SIG-M5 treated with dmso at 0.1 percent for 504 hours (cell line): ENCODE results near the gene JOSD2.

ENCODE experiments used
- DNase-seq: peaks from one replicate; lab custom pipeline; 2025; ENCODE audit not compliant: unreplicated experiment; lab: John Stamatoyannopoulos, UW

JOSD2 gene

GRCh38 chr19:50514346-50515167, 3.6 kb upstream of the JOSD2 start:
- DNase-seq, result no peak

GRCh38 chr19:50513746-50514345, 2.9 kb upstream of the JOSD2 start, which contains the start of gene ASPDH:
ASPDH (minus strand) TSS chr19:50513913; CDS start chr19:50513823, 90 bp downstream.
- no peak for DNase-seq

- DNase-seq, result no peak
Observed at GRCh38 chr19:50512999-50513745, 2.2 kb upstream of the JOSD2 start.

GRCh38 chr19:50512112-50512998, 1.4 kb upstream of the JOSD2 start:
- no peak for DNase-seq

GRCh38 chr19:50510700-50511068, 307 bp downstream of the JOSD2 start:
- DNase-seq, result no peak

DNA sequence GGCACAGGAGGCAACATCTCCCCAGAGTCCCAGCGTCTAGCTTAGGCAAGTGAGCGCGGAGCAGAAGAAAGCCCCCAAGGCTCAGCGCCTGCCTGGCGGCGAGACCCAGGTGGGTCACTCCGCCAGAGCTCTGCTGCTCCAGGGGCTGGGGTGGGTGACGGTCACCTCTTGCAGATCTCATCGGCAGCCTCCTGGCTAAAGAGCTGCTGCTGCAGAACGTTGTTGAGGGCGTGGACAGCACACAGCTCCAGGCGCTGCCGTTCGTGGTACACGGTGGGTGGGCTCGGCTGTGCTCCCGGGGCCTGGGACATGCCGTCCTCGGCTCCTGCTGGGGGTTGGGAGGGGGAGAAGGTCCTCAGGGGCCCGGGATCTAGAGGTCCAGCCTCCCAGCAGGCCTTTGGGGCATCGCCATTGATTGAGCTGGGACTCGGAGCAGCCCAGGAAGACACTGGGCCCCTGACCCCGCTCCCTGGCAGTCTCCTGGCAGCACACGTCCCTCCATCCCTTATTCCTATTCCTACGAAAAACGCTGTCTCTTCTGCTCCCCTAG, 795 bp downstream of the JOSD2 start:
- no peak for DNase-seq

DNA sequence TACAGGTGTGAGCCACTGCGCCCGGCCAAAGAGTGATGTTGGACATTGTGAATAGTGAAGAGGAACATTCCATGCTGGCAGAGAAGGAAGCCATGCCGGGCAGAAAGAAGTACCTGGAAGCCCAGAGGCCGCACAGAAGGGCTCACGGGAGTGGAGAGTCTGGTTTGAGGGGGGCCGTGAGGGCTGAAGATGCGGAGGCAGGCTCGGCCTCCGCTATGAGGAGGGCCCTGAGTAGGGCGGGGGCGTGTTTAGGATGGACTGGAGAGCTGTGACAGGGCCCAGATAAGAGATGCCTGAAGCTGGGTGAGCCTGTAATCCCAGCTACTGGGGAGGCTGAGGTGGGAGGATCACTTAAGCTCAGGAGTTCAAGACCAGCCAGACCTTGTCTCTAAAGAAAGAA, 1.6 kb downstream of the JOSD2 start:
- no peak for DNase-seq

DNA sequence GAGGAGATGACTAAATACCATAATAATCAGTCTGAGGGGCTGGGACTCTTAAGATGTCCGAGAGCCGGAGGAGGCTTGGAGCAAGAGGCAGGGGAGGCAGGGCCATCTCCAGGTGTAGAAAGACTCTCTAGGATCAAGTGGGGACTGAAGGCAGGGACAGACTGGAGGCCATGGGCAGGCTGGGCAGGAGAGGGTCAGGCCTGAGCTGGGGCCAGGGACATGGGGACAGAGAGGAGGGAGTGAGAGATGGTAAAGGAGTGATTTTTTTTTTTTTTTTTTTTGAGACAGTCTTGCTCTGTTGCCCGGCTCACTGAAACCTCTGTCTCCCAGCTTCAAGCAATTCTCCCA, 2.2 kb downstream of the JOSD2 start:
- DNase-seq, result no peak

GRCh38 chr19:50507376-50507775, 3.6 kb downstream of the JOSD2 start:
- no peak for DNase-seq

DNA sequence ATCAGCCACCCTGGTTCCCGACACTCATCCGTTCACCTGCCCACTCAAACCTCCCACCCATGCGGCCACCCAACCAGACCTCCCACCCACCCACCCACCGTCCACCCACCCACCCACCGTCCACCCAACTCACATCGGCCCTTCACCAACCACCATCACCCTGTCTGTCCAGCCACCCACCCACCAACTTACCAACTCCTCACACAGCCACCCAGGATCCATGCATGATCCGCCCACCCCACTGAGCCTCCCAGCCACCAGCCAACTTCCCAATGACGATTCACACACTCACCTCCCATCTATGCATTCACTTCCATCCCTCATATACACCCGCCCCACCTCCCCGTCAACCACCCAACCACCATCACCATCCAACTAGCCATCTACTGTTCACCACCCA, 4.3 kb downstream of the JOSD2 start:
- DNase-seq, result no peak

- DNase-seq, result no peak
Observed at GRCh38 chr19:50505856-50506611, 5.0 kb downstream of the JOSD2 start.

DNA sequence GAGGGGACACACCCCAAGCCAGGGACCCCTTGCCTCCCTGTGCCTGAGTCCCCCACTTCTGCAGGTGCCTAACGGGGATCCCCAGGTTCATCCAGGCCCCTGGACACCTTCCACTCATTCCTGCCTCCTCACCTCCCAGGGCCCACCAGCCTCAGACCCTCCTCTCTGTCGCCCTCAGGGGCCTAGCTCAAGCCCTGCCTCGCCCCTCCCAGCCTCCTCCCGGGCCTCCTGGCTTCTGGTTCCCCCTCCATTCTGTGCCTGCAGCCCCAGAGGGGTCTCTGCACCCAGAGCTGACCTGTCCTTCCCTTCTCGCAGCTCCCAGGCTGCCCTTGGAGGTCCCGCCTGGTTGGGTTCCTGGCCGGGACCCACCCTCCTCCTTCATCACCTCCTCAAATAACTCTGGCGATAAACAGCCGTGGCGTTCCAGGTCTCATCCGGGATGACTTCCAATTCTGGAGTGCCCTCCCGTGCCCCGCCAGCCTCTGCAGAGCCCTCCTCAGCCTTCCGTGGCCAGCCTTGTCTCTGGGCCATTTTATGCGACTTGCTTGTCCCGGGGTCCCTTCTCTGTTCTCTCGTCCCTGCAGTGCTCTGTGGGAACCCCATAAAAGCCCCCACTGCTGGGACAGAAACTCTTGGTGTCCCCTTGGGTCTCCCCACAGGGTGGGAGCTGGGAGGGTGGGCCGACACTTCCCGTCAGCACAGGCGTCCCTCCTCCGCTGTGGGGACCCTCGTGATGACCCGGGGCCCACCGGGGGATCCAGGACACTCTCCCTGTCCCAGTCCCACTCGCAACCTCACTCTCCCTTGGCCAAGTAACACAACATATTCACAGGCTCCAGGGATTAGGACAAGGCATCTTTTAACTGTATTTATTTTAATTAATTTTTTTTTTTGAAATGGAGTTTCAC, 9.2 kb downstream of the JOSD2 start:
- no peak for DNase-seq

DNA sequence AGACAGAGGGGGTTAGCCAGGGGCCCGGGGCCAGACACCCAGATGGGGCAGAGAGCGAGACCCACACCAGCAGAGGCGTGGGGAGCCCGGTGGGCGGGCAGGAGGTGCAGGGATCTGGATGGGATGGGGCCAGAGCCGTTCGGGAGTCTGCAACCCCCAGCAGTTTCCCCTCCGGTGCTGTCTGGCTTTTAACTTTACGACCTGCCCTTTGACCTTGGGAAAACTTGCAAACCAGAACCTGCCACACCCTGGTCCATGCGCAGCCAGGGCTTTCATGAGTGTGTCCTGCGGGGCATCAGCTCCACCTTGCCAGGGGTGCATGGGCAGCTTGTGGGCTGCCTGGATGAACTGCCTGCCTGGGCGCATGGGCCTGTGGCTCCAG, 9.8 kb downstream of the JOSD2 start:
- DNase-seq, result no peak

GRCh38 chr19:50500753-50501151, 10.2 kb downstream of the JOSD2 start:
- no peak for DNase-seq

GRCh38 chr19:50500060-50500752, 10.8 kb downstream of the JOSD2 start:
- DNase-seq, result no peak

DNA sequence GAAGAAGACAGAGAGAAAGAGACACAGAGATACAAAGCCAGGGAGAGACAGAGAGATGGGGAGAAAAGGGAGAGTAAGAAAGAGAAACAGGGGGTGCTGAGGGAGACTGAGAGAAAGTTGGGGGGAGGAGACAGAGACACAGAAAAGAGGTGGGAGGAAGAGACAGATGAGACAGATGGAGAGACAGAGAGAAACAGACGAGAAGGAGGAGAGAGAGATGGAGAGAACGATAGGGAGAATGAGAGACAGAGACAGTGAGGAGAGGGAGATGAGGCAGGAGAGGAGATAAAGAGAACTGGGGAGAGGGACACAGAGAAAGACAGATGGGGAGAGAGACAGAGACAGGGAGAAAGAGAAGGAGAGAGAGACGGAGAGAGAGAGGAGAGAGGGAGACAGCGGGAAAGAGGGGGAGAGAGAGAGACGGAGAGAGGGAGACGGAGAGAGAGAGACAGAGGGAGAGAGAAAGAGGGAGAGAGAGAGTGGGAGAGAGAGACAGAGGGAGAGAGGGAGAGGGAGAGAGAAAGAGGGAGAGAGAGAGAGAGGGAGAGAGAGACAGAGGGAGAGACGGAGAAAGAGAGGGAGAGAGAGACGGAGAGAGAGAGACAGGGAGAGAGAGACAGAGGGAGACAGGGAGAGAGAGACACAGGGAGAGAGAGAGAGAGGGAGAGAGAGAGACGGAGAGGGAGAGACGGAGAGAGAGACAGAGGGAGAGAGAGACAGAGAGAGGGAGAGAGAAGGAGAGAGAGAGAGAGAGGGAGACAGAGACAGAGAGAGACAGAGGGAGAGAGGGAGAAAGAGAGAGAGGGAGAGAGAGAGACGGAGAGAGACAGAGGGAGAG, 12.6 kb downstream of the JOSD2 start:
- no peak for DNase-seq

DNA sequence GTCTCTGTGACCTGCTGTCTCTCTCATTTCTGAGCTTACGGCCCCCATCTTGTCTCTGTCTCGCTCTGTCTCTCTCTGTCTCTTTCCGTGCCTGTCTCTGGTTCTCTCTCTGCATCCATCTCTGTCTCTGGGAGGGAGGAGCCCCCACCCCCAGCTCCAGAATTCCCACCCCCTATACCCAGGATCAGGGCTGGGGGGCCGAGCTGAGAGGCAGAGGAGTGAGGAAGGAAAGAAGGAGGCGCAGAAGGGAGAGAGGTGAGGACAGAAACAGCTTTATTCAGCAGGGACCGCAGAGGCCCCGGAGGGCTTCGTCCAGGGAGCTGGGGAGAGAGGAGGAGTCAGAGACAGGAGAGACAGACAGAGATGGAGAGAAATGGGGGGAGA, 14.0 kb downstream of the JOSD2 start:
- DNase-seq, result no peak
